Neural cell (in vitro differentiated cells): ENCODE results near the gene KRT74. TPM values are rescaled to one million over a fixed set of nuclear protein-coding genes. Genes with fewer than 3 reads are reported as not detected.

ENCODE experiments used
- H2AFZ ChIP-seq: fragments of 200-600, 300-800 bp; sonication (generic), shearing (Covaris generic); 2 replicates; pipeline ENCODE4 v1.6.0; 2014; ENCODE audit warnings: low read depth, mild to moderate bottlenecking, antibody characterized with exemption, low read length, moderate library complexity
- H3F3A ChIP-seq: fragments of 200-600 bp; shearing (Covaris generic); 2 replicates; pipeline ENCODE4 v1.6.1; 2016; ENCODE audit warnings: mild to moderate bottlenecking, moderate library complexity, mixed read lengths, antibody characterized with exemption, low read length; ENCODE audit not compliant: insufficient read depth, poor library complexity, severe bottlenecking
- H3K27ac ChIP-seq: fragments of 200-600, 300-800 bp; sonication (generic), shearing (Covaris generic); 2 replicates; pipeline ENCODE4 v1.5.1; 2014; ENCODE audit warnings: mild to moderate bottlenecking, low read length, moderate library complexity
- H3K27me3 ChIP-seq: fragments of 300-800, 200-600 bp; sonication (generic), shearing (Covaris generic); 2 replicates; pipeline ENCODE4 v1.6.0; 2014; ENCODE audit warnings: mild to moderate bottlenecking, low read depth, low read length, moderate library complexity; ENCODE audit not compliant: insufficient read depth
- H3K36me3 ChIP-seq: fragments of 300-800, 200-600 bp; sonication (generic), shearing (Covaris generic); 2 replicates; pipeline ENCODE4 v1.5.1; 2014; ENCODE audit warnings: mild to moderate bottlenecking, antibody characterized with exemption, low read length, moderate library complexity; ENCODE audit not compliant: insufficient read depth
- H3K4me2 ChIP-seq: fragments of 300-800, 200-600 bp; sonication (generic), shearing (Covaris generic); 2 replicates; pipeline ENCODE4 v1.6.0; 2014; ENCODE audit warnings: mild to moderate bottlenecking, low read length
- H3K4me3 ChIP-seq: fragments of 300-800, 200-600 bp; sonication (generic), shearing (Covaris generic); 2 replicates; pipeline ENCODE4 v1.5.1; 2014; ENCODE audit warnings: mild to moderate bottlenecking, low read length, moderate library complexity
- H3K79me2 ChIP-seq: fragments of 200-600 bp; shearing (Covaris generic); replicated peaks from 2 replicates; pipeline ENCODE4 v1.6.0; 2014; ENCODE audit warnings: mild to moderate bottlenecking, low read length, moderate library complexity; ENCODE audit not compliant: insufficient read depth
- H3K9ac ChIP-seq: fragments of 300-800, 200-600 bp; sonication (generic), shearing (Covaris generic); 2 replicates; pipeline ENCODE4 v1.6.1; 2016; ENCODE audit warnings: mild to moderate bottlenecking, low read length, mixed read lengths
- H3K9me2 ChIP-seq: fragments of 200-600 bp; shearing (Covaris generic); 2 replicates; pipeline ENCODE4 v1.6.1; 2016; ENCODE audit warnings: mild to moderate bottlenecking, low read length, mixed read lengths; ENCODE audit not compliant: insufficient read depth
- H3K9me3 ChIP-seq: fragments of 200-600, 300-800 bp; sonication (generic), shearing (Covaris generic); 2 replicates; pipeline ENCODE4 v1.6.1; 2016; ENCODE audit warnings: mild to moderate bottlenecking, mixed run types, low read length, moderate library complexity, mixed read lengths
- H4K20me1 ChIP-seq: fragments of 200-600 bp; shearing (Covaris generic); 2 replicates; pipeline ENCODE4 v1.6.1; 2016; ENCODE audit warnings: mild to moderate bottlenecking, mixed run types; ENCODE audit not compliant: insufficient read depth
- EP300 ChIP-seq: fragments of 450-650 bp; conservative IDR thresholded peaks from 2 replicates; pipeline ENCODE4 v1.6.1; 2014; ENCODE audit warnings: antibody characterized with exemption, mild to moderate bottlenecking, moderate library complexity; ENCODE audit not compliant: poor library complexity, severe bottlenecking
- EZH2 ChIP-seq: fragments of 200-600, 300-800 bp; shearing (Covaris generic), sonication (generic); IDR thresholded peaks from 2 replicates; pipeline ENCODE4 v1.6.1; 2014; ENCODE audit warnings: antibody characterized with exemption, low read length, borderline replicate concordance, mild to moderate bottlenecking; ENCODE audit not compliant: insufficient read depth, poor library complexity, severe bottlenecking
- MXI1 ChIP-seq: fragments of 450-650 bp; conservative IDR thresholded peaks from 2 replicates; pipeline ENCODE4 v1.6.1; 2014; ENCODE audit warnings: antibody characterized with exemption, mild to moderate bottlenecking; ENCODE audit not compliant: poor library complexity, severe bottlenecking
- POLR2AphosphoS5 ChIP-seq: IDR thresholded peaks from 2 replicates; pipeline ENCODE4 v1.6.1; 2012
- RAD21 ChIP-seq: fragments of 450-650 bp; conservative IDR thresholded peaks from 2 replicates; pipeline ENCODE4 v1.6.1; 2014; ENCODE audit warnings: antibody characterized with exemption, mild to moderate bottlenecking, moderate library complexity
- SMC3 ChIP-seq: fragments of 450-650 bp; conservative IDR thresholded peaks from 2 replicates; pipeline ENCODE4 v1.6.1; 2014; ENCODE audit warnings: antibody characterized with exemption, mild to moderate bottlenecking, moderate library complexity; ENCODE audit not compliant: poor library complexity
- TAF1 ChIP-seq: IDR thresholded peaks from 2 replicates; pipeline ENCODE4 v1.6.1; 2012; ENCODE audit warnings: low read depth
- polyA plus RNA-seq: library from polyadenylated mRNA; depleted of rRNA; stranded (reverse); fragments of >200 nt; gene quantifications from 2 replicates; pipeline ENCODE4 v1.2.3, GENCODE V29; 2014
- TF ChIP-seq, protein P1 (sequence below): fragments of 450-650 bp; IDR thresholded peaks from 2 replicates; pipeline ENCODE4 v1.5.1; 2014; ENCODE audit warnings: antibody characterized with exemption, mild to moderate bottlenecking, moderate library complexity; ENCODE audit not compliant: poor library complexity, severe bottlenecking
- TF ChIP-seq, protein P2 (sequence below): IDR thresholded peaks from 2 replicates; pipeline ENCODE4 v1.6.1; 2012; ENCODE audit warnings: borderline replicate concordance

KRT74 gene
- polyA plus RNA-seq, 1 donor from 2014 or later = not detected

DNA sequence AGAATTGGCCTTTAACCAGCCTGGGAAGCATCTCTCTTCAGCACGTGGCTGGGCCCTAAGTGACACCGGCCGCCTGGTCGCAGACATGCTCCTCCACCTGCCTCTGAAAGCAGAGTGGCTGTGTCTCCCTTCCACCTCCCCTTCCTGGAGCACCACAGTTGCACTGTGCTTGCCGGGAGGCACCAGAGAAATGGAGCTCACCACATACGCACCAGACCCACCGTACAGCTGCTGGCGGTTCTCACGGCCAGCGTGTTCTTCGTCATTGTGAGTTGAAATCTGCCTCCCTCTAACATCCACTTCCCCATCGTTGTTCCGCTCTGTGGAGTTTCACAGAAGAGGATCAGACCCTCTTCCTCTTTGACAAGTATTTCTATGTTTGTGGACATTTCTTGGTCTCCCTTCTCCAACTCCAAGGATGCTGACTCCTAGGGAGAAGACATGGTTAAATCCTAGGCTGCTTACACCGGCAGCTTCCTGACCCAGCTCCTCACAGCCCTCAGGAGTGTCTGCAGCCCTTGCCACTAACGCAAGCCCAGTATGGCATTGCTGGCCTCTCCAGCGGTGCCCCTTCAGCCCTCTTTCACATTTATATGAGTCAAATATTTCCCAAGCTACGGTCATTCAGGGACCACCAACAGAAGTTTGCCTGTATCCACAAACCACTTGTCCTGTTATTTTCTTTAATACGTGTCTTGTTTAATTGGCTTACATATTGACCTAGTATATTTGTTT is 41.9 kb downstream of the KRT74 start:
- no peak overlapping the region for H2AFZ ChIP-seq
- no peaks in the 10 kb centered on the region for H3K79me2 ChIP-seq
- H3K9me2 ChIP-seq = no peaks in the 10 kb centered on the region
- no peaks in the 10 kb centered on the region for H3K27me3 ChIP-seq
- H3K9ac ChIP-seq = no peak overlapping the region
- no peak overlapping the region for H3K4me3 ChIP-seq
- H4K20me1 ChIP-seq = no peaks in the 10 kb centered on the region
- no peaks in the 10 kb centered on the region for H3F3A ChIP-seq
- no peak overlapping the region for H3K27ac ChIP-seq
- TF ChIP-seq SMC3 = no peak
- TF ChIP-seq TAF1 = no peak
- no peak for TF ChIP-seq EP300
- no peak for TF ChIP-seq RAD21
- no peak for TF ChIP-seq MXI1
- TF ChIP-seq, protein P1, sequence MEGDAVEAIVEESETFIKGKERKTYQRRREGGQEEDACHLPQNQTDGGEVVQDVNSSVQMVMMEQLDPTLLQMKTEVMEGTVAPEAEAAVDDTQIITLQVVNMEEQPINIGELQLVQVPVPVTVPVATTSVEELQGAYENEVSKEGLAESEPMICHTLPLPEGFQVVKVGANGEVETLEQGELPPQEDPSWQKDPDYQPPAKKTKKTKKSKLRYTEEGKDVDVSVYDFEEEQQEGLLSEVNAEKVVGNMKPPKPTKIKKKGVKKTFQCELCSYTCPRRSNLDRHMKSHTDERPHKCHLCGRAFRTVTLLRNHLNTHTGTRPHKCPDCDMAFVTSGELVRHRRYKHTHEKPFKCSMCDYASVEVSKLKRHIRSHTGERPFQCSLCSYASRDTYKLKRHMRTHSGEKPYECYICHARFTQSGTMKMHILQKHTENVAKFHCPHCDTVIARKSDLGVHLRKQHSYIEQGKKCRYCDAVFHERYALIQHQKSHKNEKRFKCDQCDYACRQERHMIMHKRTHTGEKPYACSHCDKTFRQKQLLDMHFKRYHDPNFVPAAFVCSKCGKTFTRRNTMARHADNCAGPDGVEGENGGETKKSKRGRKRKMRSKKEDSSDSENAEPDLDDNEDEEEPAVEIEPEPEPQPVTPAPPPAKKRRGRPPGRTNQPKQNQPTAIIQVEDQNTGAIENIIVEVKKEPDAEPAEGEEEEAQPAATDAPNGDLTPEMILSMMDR = no peak
- no peak for TF ChIP-seq EZH2
- TF ChIP-seq POLR2AphosphoS5 = no peak
- TF ChIP-seq, protein P2, sequence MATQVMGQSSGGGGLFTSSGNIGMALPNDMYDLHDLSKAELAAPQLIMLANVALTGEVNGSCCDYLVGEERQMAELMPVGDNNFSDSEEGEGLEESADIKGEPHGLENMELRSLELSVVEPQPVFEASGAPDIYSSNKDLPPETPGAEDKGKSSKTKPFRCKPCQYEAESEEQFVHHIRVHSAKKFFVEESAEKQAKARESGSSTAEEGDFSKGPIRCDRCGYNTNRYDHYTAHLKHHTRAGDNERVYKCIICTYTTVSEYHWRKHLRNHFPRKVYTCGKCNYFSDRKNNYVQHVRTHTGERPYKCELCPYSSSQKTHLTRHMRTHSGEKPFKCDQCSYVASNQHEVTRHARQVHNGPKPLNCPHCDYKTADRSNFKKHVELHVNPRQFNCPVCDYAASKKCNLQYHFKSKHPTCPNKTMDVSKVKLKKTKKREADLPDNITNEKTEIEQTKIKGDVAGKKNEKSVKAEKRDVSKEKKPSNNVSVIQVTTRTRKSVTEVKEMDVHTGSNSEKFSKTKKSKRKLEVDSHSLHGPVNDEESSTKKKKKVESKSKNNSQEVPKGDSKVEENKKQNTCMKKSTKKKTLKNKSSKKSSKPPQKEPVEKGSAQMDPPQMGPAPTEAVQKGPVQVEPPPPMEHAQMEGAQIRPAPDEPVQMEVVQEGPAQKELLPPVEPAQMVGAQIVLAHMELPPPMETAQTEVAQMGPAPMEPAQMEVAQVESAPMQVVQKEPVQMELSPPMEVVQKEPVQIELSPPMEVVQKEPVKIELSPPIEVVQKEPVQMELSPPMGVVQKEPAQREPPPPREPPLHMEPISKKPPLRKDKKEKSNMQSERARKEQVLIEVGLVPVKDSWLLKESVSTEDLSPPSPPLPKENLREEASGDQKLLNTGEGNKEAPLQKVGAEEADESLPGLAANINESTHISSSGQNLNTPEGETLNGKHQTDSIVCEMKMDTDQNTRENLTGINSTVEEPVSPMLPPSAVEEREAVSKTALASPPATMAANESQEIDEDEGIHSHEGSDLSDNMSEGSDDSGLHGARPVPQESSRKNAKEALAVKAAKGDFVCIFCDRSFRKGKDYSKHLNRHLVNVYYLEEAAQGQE = no peak
- no peaks in the 10 kb centered on the region for H3K9me3 ChIP-seq
- no peak overlapping the region for H3K4me2 ChIP-seq
- H3K36me3 ChIP-seq = no peaks in the 10 kb centered on the region

DNA sequence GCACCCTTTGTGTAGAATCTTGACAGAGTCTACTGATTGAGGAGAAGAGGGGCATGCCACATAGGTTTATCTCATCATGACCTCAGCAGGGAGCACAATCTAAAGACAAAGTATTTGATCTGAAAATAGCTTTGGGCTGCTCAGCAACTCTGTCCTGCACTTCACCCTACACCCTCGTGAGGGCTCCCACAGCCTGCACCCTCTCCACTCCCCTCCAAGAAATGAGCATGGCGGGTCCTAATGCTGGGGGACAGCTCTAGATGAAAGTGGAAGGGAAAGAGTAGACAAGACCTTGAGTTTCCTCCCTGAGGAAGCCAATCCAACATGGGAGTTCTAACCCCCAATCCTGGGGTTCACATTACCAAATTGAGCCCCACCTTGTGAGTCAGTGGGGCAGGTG is 42.7 kb downstream of the KRT74 start:
- Histone ChIP-seq H3F3A (no peaks in the 10 kb centered on the region), H3K79me2 (no peaks in the 10 kb centered on the region), H3K27me3 (no peaks in the 10 kb centered on the region), H2AFZ (no peak overlapping the region), H3K27ac (no peak overlapping the region), H3K9ac (no peak overlapping the region), H3K4me3 (no peak overlapping the region), H3K4me2 (no peak overlapping the region), H3K9me2 (no peaks in the 10 kb centered on the region), H3K9me3 (no peaks in the 10 kb centered on the region), H3K36me3 (no peaks in the 10 kb centered on the region), H4K20me1 (no peaks in the 10 kb centered on the region)
- TF ChIP-seq SMC3 = no peak
